GM18505 (cell line): Measurements from ENCODE around the gene KDM3A.
"Not testable (repeated sequence)": the region's sequence is repeated elsewhere in the genome, so short reads cannot be mapped to it uniquely, and the experiment has no call there.

Experiments used
- ATAC-seq: cut with Tn5 transposase; IDR thresholded peaks from one replicate; pipeline ENCODE4 v1.9.1; 2021; ENCODE audit not compliant: unreplicated experiment
- POLR2A ChIP-seq: IDR thresholded peaks from 4 replicates; pipeline ENCODE4 v1.6.1; 2011; ENCODE audit warnings: borderline replicate concordance; ENCODE audit not compliant: insufficient read depth, insufficient read length; ENCODE audit errors: extremely low read depth

Gene KDM3A

GRCh38 chr2:86480105-86480504 is 38.9 kb downstream of the KDM3A start:
- TF ChIP-seq POLR2A: no peak
- no peak for ATAC-seq

- no peak for ATAC-seq
- TF ChIP-seq POLR2A: no peak
Measured at GRCh38 chr2:86482034-86482433, 40.9 kb downstream of the KDM3A start.

GRCh38 chr2:86484385-86484784 is 43.2 kb downstream of the KDM3A start:
- no peak for TF ChIP-seq POLR2A
- no peak for ATAC-seq

- TF ChIP-seq POLR2A: no peak
- no peak for ATAC-seq
Measured at GRCh38 chr2:86485103-86485502, 43.9 kb downstream of the KDM3A start.

GRCh38 chr2:86485802-86486201 is 44.6 kb downstream of the KDM3A start:
- ATAC-seq: no peak
- no peak for TF ChIP-seq POLR2A

- no peak for ATAC-seq
- no peak for TF ChIP-seq POLR2A
Measured at GRCh38 chr2:86487062-86487461, 45.9 kb downstream of the KDM3A start.

GRCh38 chr2:86488561-86489250 is 47.5 kb downstream of the KDM3A start:
- ATAC-seq: no peak
- TF ChIP-seq POLR2A: no peak

GRCh38 chr2:86489542-86489941 is 48.4 kb downstream of the KDM3A start:
- ATAC-seq: no peak
- TF ChIP-seq POLR2A: no peak

- no peak for ATAC-seq
- TF ChIP-seq POLR2A: no peak
Measured at GRCh38 chr2:86490245-86490644, 49.1 kb downstream of the KDM3A start.

GRCh38 chr2:86491088-86491487 is 49.9 kb downstream of the KDM3A start:
- TF ChIP-seq POLR2A: no peak
- no peak for ATAC-seq

- TF ChIP-seq POLR2A: no peak
Measured at GRCh38 chr2:86492048-86492453, 50.9 kb downstream of the KDM3A start.

GRCh38 chr2:86496391-86496790 is 55.2 kb downstream of the KDM3A start:
- ATAC-seq: not testable (repeated sequence)

More at GRCh38 chr2:86492048-86492453, 50.9 kb downstream of the KDM3A start:
- no peak for ATAC-seq

- TF ChIP-seq POLR2A: no peak
- ATAC-seq: no peak
Measured at GRCh38 chr2:86498468-86499260, 57.5 kb downstream of the KDM3A start.

- no peak for TF ChIP-seq POLR2A
- ATAC-seq: no peak
Measured at GRCh38 chr2:86499326-86499725, 58.2 kb downstream of the KDM3A start.
